ENCODE results near the gene DIAPH3.
"Not testable (repeated sequence)": the region's sequence is repeated elsewhere in the genome, so short reads cannot be mapped to it uniquely, and the experiment has no call there.

The DIAPH3 gene, protein sequence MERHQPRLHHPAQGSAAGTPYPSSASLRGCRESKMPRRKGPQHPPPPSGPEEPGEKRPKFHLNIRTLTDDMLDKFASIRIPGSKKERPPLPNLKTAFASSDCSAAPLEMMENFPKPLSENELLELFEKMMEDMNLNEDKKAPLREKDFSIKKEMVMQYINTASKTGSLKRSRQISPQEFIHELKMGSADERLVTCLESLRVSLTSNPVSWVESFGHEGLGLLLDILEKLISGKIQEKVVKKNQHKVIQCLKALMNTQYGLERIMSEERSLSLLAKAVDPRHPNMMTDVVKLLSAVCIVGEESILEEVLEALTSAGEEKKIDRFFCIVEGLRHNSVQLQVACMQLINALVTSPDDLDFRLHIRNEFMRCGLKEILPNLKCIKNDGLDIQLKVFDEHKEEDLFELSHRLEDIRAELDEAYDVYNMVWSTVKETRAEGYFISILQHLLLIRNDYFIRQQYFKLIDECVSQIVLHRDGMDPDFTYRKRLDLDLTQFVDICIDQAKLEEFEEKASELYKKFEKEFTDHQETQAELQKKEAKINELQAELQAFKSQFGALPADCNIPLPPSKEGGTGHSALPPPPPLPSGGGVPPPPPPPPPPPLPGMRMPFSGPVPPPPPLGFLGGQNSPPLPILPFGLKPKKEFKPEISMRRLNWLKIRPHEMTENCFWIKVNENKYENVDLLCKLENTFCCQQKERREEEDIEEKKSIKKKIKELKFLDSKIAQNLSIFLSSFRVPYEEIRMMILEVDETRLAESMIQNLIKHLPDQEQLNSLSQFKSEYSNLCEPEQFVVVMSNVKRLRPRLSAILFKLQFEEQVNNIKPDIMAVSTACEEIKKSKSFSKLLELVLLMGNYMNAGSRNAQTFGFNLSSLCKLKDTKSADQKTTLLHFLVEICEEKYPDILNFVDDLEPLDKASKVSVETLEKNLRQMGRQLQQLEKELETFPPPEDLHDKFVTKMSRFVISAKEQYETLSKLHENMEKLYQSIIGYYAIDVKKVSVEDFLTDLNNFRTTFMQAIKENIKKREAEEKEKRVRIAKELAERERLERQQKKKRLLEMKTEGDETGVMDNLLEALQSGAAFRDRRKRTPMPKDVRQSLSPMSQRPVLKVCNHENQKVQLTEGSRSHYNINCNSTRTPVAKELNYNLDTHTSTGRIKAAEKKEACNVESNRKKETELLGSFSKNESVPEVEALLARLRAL

DNA sequence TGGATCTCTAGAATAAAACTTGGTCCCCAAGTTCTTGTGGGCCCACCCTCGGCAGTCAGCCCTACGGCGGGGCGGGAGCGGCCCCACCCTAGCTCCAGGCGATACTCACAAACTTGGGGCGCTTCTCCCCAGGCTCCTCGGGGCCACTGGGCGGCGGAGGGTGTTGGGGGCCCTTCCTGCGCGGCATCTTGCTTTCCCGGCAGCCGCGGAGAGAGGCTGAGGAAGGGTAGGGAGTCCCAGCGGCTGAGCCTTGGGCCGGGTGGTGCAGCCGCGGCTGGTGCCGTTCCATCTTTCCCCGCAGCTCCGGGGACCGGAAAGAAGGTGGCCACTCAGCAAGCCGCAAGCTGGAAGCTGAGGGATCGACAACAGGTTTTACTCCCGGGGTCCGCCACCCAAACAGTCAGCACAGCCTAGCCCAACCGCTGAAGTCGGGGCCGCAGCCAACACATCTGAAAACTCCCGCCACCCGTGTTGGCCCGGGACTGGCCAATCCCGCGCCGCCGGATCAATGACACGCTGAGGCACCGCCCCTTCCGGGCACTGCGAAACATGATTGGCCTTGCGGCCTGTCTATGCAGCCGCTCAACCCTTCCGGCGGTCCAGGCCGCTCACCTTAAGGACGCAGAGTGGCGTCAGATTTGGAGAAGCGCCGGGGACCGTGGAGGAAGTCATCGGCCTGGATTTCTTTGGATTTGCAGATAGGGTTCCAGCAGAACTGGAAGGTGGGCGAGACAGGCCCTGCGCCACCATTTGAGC lies at the start of gene DIAPH3:
Gene DIAPH3, minus strand, starts transcription at position 451 of the 756 bp plus-strand sequence. Its CDS starts 162 bp downstream, at position 289.
- peak; percentile 93 to 100 (median 98) for DNase-seq
- intact Hi-C loops (cut with DNase I), result loop anchor here (10.0 kb wide), 1 partner anchor 231 kb away; the partner anchor contains the start of gene TDRD3

- intact Hi-C loops (cut with DNase I), result no loop called here
These were observed 49.6 kb upstream of the DIAPH3 start for GRCh38 chr13:60213236-60213744.

DNA sequence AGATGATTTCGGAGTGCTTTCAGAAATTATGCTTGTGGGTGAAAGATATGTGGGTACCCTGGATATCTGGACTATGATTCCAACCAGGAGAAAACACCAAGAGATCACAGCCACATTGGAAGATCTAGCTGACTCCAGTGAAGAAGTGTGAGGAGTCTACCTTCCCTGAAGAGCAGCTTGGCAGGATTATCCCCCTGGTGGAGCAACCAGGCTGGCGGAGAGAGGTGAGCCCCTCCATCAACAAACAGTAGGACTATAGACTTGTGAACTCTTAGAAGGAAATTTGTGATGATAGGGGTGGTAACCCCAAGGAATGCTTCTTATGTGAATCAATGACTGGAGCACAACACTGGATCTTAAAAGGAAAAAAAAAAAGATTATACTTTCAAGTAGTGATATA lies 47.8 kb upstream of the DIAPH3 start:
- DNase-seq, result no peak
- intact Hi-C loops (cut with DNase I), result no loop called here

More at GRCh38 chr13:60213236-60213744, 49.6 kb upstream of the DIAPH3 start:
- no peak for DNase-seq

- intact Hi-C loops (cut with DNase I), result no loop called here
- no peak for DNase-seq
These were observed 47.0 kb upstream of the DIAPH3 start for GRCh38 chr13:60210510-60211330.

GRCh38 chr13:60205499-60205898 lies 41.8 kb upstream of the DIAPH3 start:
- intact Hi-C loops (cut with DNase I), result not testable (repeated sequence)
- peak in 3 of 10 donors; percentile 54 to 65 (median 59) for DNase-seq

DNA sequence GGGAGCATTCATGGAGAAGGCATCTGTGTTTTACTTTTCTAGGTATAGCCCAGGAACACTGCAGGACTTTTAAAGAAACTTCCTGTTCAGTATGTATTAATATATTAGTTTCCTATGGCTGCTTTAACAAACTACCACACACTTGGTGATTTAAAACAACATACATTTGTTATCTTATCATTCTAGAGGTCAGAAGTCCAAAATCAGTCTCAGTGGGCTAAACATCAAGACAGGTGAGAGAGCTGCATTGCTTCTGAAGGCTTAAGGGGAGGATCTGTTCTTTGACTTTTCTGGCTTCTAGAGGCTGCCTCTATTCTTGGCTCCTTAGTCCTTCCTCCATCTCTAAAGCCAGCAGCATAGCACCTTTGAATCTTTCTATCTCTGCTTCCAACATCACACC lies 37.6 kb upstream of the DIAPH3 start:
- intact Hi-C loops (cut with DNase I), result no loop called here
- DNase-seq, result no peak

DNA sequence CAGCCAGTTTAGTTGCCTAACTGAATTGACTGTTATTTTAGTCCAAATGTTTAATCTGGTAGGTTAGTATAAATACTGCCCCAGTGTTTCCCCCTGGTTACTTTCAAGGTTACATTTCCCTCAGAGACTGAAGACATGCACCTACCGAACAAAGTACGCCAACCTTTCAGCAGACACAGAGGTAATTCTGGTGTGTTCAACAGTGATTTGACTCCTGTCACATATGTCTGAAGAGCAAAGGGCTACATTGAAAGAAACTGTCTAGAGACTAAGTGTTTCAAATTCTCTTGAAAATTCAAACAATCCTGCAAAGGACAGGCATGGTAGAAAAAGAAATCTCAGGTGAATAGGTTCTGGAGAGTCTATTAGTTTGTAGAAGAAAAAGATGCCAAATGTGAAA lies 32.2 kb upstream of the DIAPH3 start:
- DNase-seq; intact Hi-C loops (cut with DNase I): not testable (repeated sequence)

- no peak for DNase-seq
- intact Hi-C loops (cut with DNase I), result no loop called here
These were observed 19.2 kb upstream of the DIAPH3 start for GRCh38 chr13:60182907-60183306.

DNA sequence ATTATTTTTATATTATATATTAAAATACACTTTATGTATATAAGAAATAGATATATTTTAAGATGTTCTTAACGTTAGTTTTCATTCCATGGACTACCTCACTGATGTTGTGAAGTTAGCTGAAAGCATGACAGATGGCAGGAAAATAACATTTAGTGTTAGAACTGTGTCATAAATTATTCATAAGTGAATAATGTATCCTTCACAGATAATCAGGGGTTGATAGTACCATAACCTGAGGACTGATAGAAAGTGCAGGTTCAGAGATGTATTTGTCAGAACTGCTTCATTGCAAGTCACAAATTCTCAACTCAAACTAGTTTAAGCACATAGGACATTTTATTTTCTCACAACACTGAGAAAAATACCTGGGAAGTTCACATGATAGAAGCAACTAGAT lies 14.6 kb upstream of the DIAPH3 start:
- DNase-seq, result no peak
- intact Hi-C loops (cut with DNase I), result no loop called here

GRCh38 chr13:60175571-60175970 lies 11.8 kb upstream of the DIAPH3 start:
- intact Hi-C loops (cut with DNase I), result no loop called here

DNA sequence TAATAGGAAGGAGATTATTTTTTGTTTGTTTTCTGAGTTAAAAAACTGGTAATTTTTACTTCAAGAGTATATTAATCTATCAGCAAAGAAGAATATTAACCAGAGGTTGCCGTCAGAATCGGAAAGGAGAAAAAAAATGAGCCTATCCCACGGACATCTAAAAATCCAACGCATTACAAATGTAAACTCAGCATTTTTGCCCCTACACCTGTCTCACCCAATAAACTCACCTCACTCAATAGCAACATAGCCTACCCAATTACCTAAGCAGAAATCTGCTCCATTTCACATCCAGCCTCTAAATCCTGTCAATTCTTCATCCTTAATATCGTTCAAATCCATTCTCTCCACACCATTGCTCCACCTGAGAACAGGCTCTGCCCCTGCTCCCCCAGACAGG lies 10.4 kb upstream of the DIAPH3 start:
- DNase-seq, result no peak
- intact Hi-C loops (cut with DNase I), result no loop called here

More at GRCh38 chr13:60175571-60175970, 11.8 kb upstream of the DIAPH3 start:
- DNase-seq, result no peak

DNA sequence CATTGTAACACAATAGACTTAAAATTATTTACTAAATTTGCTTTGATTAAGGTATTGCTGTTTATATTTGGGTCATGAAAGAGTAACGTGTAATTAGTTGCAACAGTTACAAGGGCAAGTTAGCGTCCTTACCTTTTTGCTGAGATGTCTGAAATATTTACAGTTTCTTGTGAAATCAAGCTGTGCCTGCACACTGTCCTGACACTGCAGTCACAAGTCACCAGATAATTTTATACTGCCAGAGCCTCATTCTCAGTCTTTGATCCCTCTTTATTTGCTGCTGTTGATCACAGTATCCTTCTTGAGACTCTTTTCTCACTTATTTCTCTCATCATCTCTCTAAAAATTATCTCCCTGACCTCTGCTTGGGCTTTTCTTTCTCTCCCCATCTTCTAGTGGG lies 8.4 kb upstream of the DIAPH3 start:
- DNase-seq, result no peak
- intact Hi-C loops (cut with DNase I), result no loop called here

DNA sequence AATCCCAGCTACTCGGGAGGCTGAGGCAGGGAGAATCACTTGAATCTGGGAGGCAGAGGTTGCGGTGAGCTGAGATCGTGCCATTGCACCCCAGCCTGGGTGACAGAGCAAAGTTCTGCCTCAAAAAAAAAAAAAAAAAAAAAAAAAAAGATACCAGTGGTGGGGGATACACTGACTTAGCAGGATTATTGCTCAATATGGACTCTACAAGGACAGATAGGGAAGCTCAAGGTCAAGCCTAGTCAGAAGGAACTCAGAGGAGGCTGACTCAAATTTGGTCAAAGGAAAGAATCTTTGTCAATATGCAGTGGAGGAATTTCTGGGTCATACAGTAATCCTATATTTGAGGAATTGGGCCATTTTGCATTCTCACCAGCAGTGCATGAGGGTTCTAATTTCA lies 6.7 kb upstream of the DIAPH3 start:
- intact Hi-C loops (cut with DNase I), result no loop called here
- no peak for DNase-seq

DNA sequence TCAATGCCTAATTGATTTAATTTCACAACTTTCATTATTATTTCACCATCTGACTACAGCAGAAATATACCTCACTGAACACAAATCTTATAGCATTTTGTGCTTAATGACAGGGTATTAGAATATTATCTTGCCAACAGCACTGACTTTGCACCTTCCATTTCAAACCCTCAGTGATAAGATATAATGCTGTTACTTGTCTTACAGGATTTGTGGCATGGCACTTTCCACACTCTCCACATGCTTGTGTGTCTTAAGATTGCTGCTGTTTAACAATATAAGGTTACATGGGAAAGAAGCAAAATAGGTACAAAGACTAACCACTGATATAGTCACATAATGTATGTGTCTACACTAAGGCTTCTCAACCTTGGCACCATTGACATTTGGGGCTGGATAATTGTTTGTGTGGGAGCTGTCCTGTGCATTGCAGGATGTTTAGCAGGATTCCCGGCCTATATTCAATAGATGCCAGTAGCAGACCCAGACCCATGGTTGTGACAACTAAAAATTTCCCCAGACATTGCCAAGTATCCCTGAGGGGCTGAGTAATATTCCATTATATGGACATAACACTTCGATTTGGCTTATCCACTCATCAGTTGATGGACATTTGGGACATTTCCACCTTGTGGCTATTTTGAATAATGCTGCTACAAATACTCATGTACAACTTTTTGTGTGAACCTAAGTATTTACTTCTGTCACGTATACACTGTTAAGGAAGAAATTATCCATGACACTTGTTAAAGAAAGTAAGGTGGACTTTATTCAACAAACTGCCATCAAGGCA lies 5.7 kb upstream of the DIAPH3 start:
- DNase-seq, result no peak
- intact Hi-C loops (cut with DNase I), result loop anchor here (10.0 kb wide), 1 partner anchor 225 kb away; the partner anchor contains the start of gene TDRD3

DNA sequence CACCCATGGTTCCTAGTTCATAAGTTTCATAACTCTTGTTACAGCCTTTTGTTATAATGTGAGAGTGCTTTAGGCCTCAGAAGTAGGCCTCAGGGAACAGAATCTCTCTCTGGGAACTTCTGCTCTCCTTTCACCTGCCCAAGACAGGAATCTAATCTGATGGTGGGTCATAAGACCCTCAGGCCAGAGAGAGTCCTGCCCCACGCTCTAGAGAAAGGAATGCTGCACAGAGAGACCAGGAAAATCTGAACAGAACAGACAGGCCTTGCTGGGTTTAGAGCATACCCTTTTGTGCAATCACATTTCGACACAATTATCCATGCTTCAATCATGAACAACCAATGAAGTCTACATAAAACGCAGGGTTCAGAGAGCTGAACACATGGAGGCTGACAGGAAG lies 3.4 kb upstream of the DIAPH3 start:
- DNase-seq, result no peak
- intact Hi-C loops (cut with DNase I), result loop anchor here (10.0 kb wide), 1 partner anchor 228 kb away; the partner anchor contains the start of gene TDRD3

DNA sequence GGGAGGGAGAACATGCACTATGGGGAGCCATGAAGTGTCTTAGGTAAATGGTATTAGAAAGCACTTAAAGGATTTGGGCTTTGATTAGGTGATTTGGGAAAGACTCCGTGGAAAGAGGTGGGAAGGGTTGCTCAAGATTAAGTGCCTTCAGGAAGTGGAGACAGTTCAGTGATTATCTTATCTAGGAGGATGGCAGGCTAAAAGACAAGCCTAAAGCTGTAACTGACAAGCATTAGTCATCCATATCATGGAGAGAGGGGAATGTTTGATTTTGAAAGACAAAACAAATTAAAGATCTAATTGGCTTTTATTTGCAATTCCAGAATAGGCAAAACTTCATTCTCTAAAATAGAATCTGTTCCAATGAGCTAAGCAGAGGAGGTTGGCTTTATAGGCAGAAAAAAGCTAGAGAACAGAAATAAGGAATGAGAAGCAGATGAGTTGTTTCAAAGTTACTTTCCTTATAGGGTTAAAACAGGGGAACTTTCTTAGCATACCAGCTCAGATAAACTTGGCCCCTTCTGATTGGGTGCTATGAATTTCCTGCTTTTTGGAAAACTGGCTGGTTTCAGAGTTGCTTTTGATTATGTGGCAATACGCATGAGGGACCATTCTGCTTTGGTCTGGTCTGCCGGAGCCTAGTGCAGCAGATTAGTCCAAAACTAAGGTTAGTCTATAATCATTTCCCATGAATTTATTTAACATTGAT lies 1.8 kb upstream of the DIAPH3 start:
- DNase-seq, result no peak
- intact Hi-C loops (cut with DNase I), result loop anchor here (10.0 kb wide), 1 partner anchor 229 kb away; the partner anchor contains the start of gene TDRD3

GRCh38 chr13:60164234-60164889 lies 634 bp upstream of the DIAPH3 start:
- no peak for DNase-seq
- intact Hi-C loops (cut with DNase I), result loop anchor here (10.0 kb wide), 1 partner anchor 230 kb away; the partner anchor contains the start of gene TDRD3

All from posterior cingulate gyrus (tissue), 11 donors.